Endothelial cell of umbilical vein (primary cell): ENCODE results near the gene SELP.

Source experiments
- EZH2 ChIP-seq: IDR thresholded peaks from 2 replicates; pipeline ENCODE4 v1.6.1; 2012; ENCODE audit warnings: borderline replicate concordance, low read depth, mild to moderate bottlenecking, moderate library complexity, low read length, inconsistent platforms; ENCODE audit not compliant: severe bottlenecking
- GATA2 ChIP-seq: IDR thresholded peaks from 2 replicates; pipeline ENCODE4 v1.7.0; 2011; ENCODE audit warnings: low read depth, mild to moderate bottlenecking, moderate library complexity, mixed read lengths, low read length; ENCODE audit not compliant: insufficient read length, insufficient read depth
- JUN ChIP-seq: IDR thresholded peaks from 2 replicates; pipeline ENCODE4 v1.6.1; 2011; ENCODE audit warnings: borderline replicate concordance, low read depth; ENCODE audit not compliant: insufficient read length, insufficient read depth
- MAX ChIP-seq: IDR thresholded peaks from 2 replicates; pipeline ENCODE4 v1.6.1; 2011; ENCODE audit not compliant: insufficient read depth, insufficient read length
- MYC ChIP-seq: IDR thresholded peaks from one replicate; pipeline ENCODE4 v1.6.1; 2011; ENCODE audit warnings: mild to moderate bottlenecking, low read depth, low read length
- POLR2A ChIP-seq: IDR thresholded peaks from 2 replicates; pipeline ENCODE4 v1.6.1; 2012; ENCODE audit warnings: low read depth, mild to moderate bottlenecking, control low read depth, low read length
- POLR2AphosphoS5 ChIP-seq: IDR thresholded peaks from 2 replicates; pipeline ENCODE4 v1.6.1; 2012; ENCODE audit warnings: low read depth, mild to moderate bottlenecking, control low read depth, low read length, moderate library complexity; ENCODE audit not compliant: insufficient read depth
- TF ChIP-seq, protein P1 (sequence below), 2 donors: IDR thresholded peaks; 1 replicate in 1 of 2; 2 replicates in 1 of 2; pipeline ENCODE4 v1.5.1; 2011; ENCODE audit warnings: low read length in 2 of 2, mild to moderate bottlenecking in 2 of 2, moderate library complexity in 2 of 2, control low read depth in 1 of 2, inconsistent platforms in 1 of 2, low read depth in 1 of 2; ENCODE audit not compliant: insufficient read depth in 1 of 2; ENCODE audit errors: extremely low read depth in 1 of 2

DNA sequence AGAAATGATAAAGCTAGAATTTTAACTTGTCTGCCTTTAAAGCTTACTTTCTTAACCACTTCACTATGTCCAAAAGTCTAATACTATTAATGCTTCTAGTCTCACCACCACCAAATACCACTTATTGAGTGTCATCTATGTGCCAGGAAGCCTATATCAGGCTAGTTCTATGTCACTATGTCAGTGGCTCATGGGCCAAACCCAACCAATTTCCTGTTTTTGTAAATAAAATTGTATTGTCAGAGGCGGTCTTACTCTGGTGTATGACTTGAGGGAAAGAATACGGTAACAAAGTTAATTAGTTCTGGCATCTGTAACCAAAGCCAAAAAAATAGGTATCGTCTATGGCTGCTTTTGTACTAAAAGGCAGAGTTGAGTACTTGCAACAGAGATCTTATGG, 58.5 kb downstream of the SELP start:
- TF ChIP-seq, protein P1, sequence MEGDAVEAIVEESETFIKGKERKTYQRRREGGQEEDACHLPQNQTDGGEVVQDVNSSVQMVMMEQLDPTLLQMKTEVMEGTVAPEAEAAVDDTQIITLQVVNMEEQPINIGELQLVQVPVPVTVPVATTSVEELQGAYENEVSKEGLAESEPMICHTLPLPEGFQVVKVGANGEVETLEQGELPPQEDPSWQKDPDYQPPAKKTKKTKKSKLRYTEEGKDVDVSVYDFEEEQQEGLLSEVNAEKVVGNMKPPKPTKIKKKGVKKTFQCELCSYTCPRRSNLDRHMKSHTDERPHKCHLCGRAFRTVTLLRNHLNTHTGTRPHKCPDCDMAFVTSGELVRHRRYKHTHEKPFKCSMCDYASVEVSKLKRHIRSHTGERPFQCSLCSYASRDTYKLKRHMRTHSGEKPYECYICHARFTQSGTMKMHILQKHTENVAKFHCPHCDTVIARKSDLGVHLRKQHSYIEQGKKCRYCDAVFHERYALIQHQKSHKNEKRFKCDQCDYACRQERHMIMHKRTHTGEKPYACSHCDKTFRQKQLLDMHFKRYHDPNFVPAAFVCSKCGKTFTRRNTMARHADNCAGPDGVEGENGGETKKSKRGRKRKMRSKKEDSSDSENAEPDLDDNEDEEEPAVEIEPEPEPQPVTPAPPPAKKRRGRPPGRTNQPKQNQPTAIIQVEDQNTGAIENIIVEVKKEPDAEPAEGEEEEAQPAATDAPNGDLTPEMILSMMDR (IDR thresholded peaks at IDR 0.05; ENCODE audit: extremely low read depth in 1 of 2, insufficient read depth in 1 of 2, low read depth in 1 of 2, low read length in 2 of 2) = no peak
- TF ChIP-seq MAX (no peak), POLR2A (no peak), EZH2 (no peak), POLR2AphosphoS5 (no peak), JUN (no peak), MYC (no peak), GATA2 (no peak)
